Left lung (tissue), 10 donors: ENCODE measurements around the gene ANXA9. TPM values are rescaled to one million over a fixed set of nuclear protein-coding genes. Genes with fewer than 3 reads are reported as not detected.

Experiments used
- ATAC-seq: fragments of 200-7000 bp; cut with Tn5 transposase; one replicate; pipeline ENCODE4 v1.9.1; 2020; ENCODE audit warnings: moderate library complexity
- DNase-seq, 4 donors: peaks; one replicate each; pipeline ENCODE4 v3.0.0-alpha.2; 2013 to 2020
- H3K27ac ChIP-seq, 2 donors: fragments of 200-600 bp; sonication (generic) in 1 of 2; one replicate each; pipeline versions ENCODE4 v1.5.0 to v1.8.0; 2020 to 2021
- H3K27me3 ChIP-seq, 2 donors: fragments of 200-600 bp; sonication (generic) in 1 of 2; one replicate each; pipeline versions ENCODE4 v1.5.0 to v1.8.0; 2020 to 2021
- H3K36me3 ChIP-seq, 2 donors: fragments of 200-600 bp; sonication (generic) in 1 of 2; one replicate each; pipeline versions ENCODE4 v1.5.0 to v1.8.0; 2020 to 2021
- H3K4me1 ChIP-seq, 2 donors: fragments of 200-600 bp; one replicate each; pipeline ENCODE4 v1.8.0; 2021
- H3K4me3 ChIP-seq, 2 donors: fragments of 200-600 bp; sonication (generic) in 1 of 2; one replicate each; pipeline versions ENCODE4 v1.5.0 to v1.8.0; 2020 to 2021; ENCODE audit warnings: mild to moderate bottlenecking in 1 of 2
- H3K9me3 ChIP-seq, 2 donors: fragments of 200-600 bp; sonication (generic) in 1 of 2; one replicate each; pipeline versions ENCODE4 v1.5.0 to v1.8.0; 2020 to 2021
- CTCF ChIP-seq, 2 donors: fragments of 200-600 bp; sonication (generic) in 1 of 2; IDR thresholded peaks; one replicate each; pipeline versions ENCODE4 v1.5.0 to v1.8.0; 2021; ENCODE audit warnings: antibody characterized with exemption in 2 of 2
- intact Hi-C, 2 donors: fragments of 100-400 bp; cut with DNase I; formaldehyde crosslinking; loops; one replicate each; pipeline versions ENCODE4 v1.11.2 to v1.14.2; 2022
- polyA plus RNA-seq, 6 donors: library from polyadenylated mRNA; unstranded; fragments of 120-200 nt; gene quantifications; one replicate each; pipeline ENCODE4 v1.2.1, GENCODE V29; 2013; ENCODE audit not compliant: insufficient read length in 6 of 6
- total RNA-seq, 2 donors: library from RNA; stranded (reverse); fragmentation: NEBNext Ultra II Directional; extraction: Animal tissue kit (Norgen Biotek cat#: 25700); gene quantifications; one replicate each; pipeline ENCODE4 v1.2.1, GENCODE V29; 2021
- donor health status: DM: no; HTN: yes; CAD: no.
- donor health status: DM: no; HTN: no; CAD: no.

ANXA9 gene
- total and polyA plus RNA-seq, 8 donors, result 1.1 to 11.1 (median 10.1) TPM

GRCh38 chr1:150965605-150966004, 16.5 kb upstream of the ANXA9 start:
- Histone ChIP-seq H3K9me3 (no peaks in the 10 kb centered on the region), H3K27me3 (no peaks in the 10 kb centered on the region), H3K4me3 (no peak overlapping the region), H3K27ac (no peak overlapping the region), H3K4me1 (peaks cover 5 to 24% of the 10 kb centered on the region in 2 donors), H3K36me3 (peaks cover 0 to 92% of the 10 kb centered on the region in 2 donors)
- no peak for TF ChIP-seq CTCF (IDR thresholded peaks at IDR 0.05)
- DNase-seq (no peak), ATAC-seq (no peak)
- intact Hi-C loops, result no loop called here

- H3K27ac ChIP-seq, result no peak overlapping the region
- no peak overlapping the region for H3K4me3 ChIP-seq
- no peak for TF ChIP-seq CTCF (IDR thresholded peaks at IDR 0.05)
- no peaks in the 10 kb centered on the region for H3K27me3 ChIP-seq
- ATAC-seq (no peak), DNase-seq (no peak)
- H3K9me3 ChIP-seq, result no peaks in the 10 kb centered on the region
- peaks cover 0 to 88% of the 10 kb centered on the region in 2 donors for H3K36me3 ChIP-seq
- peaks cover 9 to 28% of the 10 kb centered on the region in 2 donors for H3K4me1 ChIP-seq
- intact Hi-C loops, result no loop called here
Measured at GRCh38 chr1:150966011-150966410, 16.1 kb upstream of the ANXA9 start.

GRCh38 chr1:150967936-150968335, 14.2 kb upstream of the ANXA9 start:
- no peak for DNase-seq
- Histone ChIP-seq H3K36me3 (peaks cover 0 to 69% of the 10 kb centered on the region in 2 donors), H3K4me1 (peaks cover 26 to 40% of the 10 kb centered on the region in 2 donors), H3K27ac (no peak overlapping the region), H3K9me3 (no peaks in the 10 kb centered on the region), H3K27me3 (no peaks in the 10 kb centered on the region), H3K4me3 (no peak overlapping the region)
- intact Hi-C loops, result no loop called here
- no peak for ATAC-seq
- TF ChIP-seq CTCF (IDR thresholded peaks at IDR 0.05), result no peak

GRCh38 chr1:150968491-150968890, 13.6 kb upstream of the ANXA9 start:
- Histone ChIP-seq H3K27ac (no peak overlapping the region), H3K27me3 (no peaks in the 10 kb centered on the region), H3K4me1 (peaks cover 29 to 46% of the 10 kb centered on the region in 2 donors), H3K4me3 (no peak overlapping the region), H3K9me3 (no peaks in the 10 kb centered on the region), H3K36me3 (peaks cover 0 to 63% of the 10 kb centered on the region in 2 donors)
- ATAC-seq (no peak), DNase-seq (no peak)
- TF ChIP-seq CTCF (IDR thresholded peaks at IDR 0.05), result no peak
- intact Hi-C loops, result no loop called here

- peaks cover 29 to 49% of the 10 kb centered on the region in 2 donors for H3K4me1 ChIP-seq
- DNase-seq (no peak), ATAC-seq (no peak)
- peaks cover 0 to 52% of the 10 kb centered on the region in 2 donors for H3K36me3 ChIP-seq
- H3K9me3 ChIP-seq, result no peaks in the 10 kb centered on the region
- H3K27me3 ChIP-seq, result no peaks in the 10 kb centered on the region
- peak overlapping the region in 1 of 2 donors; percentile 19 for H3K27ac ChIP-seq
- intact Hi-C loops, result no loop called here
- H3K4me3 ChIP-seq, result no peak overlapping the region
- TF ChIP-seq CTCF (IDR thresholded peaks at IDR 0.05), result no peak
Measured at GRCh38 chr1:150969626-150970025, 12.5 kb upstream of the ANXA9 start.
